Spleen (tissue), 7 donors: ENCODE data around the gene SLC47A2.
"Not testable (repeated sequence)": the region's sequence is repeated elsewhere in the genome, so short reads cannot be mapped to it uniquely, and the experiment has no call there.

Experiments used
- CTCF ChIP-seq, 11 experiments: fragments of 200-600 bp in 7 of 11; fragments of 450-650 bp in 4 of 11; sonication (generic) in 4 of 11; IDR thresholded peaks in 8 of 11; conservative IDR thresholded peaks in 3 of 11; 1 replicate in 7 of 11; 2 replicates in 4 of 11; pipeline versions ENCODE4 v1.4.0 to v1.8.0; 2016 to 2021; ENCODE audit warnings: antibody characterized with exemption in 11 of 11, inconsistent platforms in 4 of 11, mild to moderate bottlenecking in 1 of 11
- POLR2A ChIP-seq, 3 donors: fragments of 450-650 bp; IDR thresholded peaks; one replicate each; pipeline ENCODE4 v1.5.1; 2017; ENCODE audit warnings: antibody characterized with exemption in 3 of 3, mild to moderate bottlenecking in 1 of 3
- POLR2AphosphoS5 ChIP-seq, 3 donors: sonication (generic); formaldehyde crosslinking; IDR thresholded peaks; one replicate each; pipeline ENCODE4 v1.5.1; 2017; ENCODE audit warnings: antibody characterized with exemption in 3 of 3
- donor health status: DM: no; HTN: no; CAD: no; lungs with moderate emphysema.
- donor health status: DM: no; HTN: no; CAD: no.
- donor health status: DM: no; HTN: no; CAD: no.

DNA sequence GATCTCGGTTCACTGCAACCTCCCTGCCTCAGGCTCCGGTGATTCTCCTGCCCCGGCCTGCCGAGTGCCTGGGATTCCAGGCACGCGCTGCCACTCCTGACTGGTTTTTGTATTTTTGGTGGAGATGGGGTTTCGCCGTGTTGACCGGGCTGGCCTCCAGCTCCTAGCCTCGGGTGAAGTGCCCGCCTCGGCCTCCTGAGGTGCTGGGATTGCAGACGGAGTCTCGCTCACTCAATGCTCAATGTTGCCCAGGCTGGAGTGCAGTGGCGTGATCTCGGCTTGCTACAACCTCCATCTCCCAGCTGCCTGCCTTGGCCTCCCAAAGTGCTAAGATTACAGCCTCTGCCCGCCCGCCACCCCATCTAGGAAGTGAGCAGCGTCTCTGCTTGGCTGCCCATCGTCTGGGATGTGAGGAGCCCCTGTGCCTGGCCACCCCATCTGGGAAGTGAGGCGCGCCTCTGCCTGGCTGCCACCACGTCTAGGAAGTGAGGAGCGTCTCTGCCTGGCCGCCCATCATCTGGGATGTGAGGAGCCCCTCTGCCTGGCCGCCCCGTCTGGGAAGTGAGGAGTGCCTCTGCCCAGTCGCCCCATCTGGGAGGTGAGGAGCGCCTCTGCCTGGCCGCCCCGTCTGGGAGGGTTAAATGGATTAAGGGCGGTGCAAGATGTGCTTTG lies 31.3 kb downstream of the SLC47A2 start:
- TF ChIP-seq CTCF (IDR thresholded peaks at IDR 0.05 in 8 of 11, conservative IDR thresholded peaks at IDR 0.05 in 3 of 11); POLR2AphosphoS5 (IDR thresholded peaks at IDR 0.05); POLR2A (IDR thresholded peaks at IDR 0.05): not testable (repeated sequence)
